ENCODE data around the gene TRIM8. TPM values are rescaled to one million over a fixed set of nuclear protein-coding genes. Genes with fewer than 3 reads are reported as not detected.

Gene TRIM8
- total RNA-seq, 1 experiment from 2014 or later = 73.0 TPM

DNA sequence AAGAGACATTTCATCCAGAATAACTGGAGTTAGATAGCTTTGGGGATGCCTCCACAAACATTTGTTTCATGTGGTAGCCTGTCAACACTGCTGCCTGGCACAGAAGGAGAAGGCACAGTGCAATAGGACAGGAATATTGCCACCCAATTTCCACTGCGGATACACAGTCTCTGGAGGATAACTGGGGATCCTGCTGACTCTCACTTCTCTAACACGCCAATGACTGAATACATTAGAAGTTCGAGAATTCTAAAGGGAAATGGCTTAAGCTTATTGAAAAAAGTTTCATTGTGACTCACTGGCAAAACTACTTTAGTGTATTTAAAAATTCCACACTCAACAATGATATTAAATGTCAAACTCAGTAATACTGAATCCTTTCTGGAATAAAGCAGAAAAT lies 57.0 kb downstream of the TRIM8 start:
- CTCF ChIA-PET = no interaction called here
- no TSS peak for BruUV-seq (replicated peaks)

DNA sequence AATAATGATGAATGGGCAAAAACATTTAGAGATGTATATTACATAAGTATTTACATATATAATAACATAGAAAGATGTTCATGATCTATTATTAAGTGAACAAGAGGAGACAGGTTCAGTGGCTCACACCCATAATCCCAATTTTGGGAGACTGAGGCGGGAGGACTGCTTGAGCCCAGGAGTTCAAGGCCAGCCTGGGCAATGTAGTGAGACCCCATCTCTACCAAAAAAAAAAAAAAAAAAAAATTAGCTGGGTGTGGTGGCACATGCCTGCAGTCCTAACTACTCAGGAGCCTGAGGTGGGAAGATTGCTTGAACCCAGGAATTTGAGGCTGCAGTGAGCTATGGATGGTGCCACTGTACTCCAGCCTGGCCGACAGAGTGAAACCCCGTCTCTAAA lies 57.5 kb downstream of the TRIM8 start:
- CTCF ChIA-PET = no interaction called here

More for the DNA sequence above, 57.0 kb downstream of the TRIM8 start:
- POLR2A ChIA-PET (ENCODE audit: unreplicated experiment) = no interaction called here
- DNase-seq = no peak
- H3K36me3 ChIP-seq (ENCODE audit: low read depth) = no peaks in the 10 kb centered on the region
- no peaks in the 10 kb centered on the region for H3K9me2 ChIP-seq (ENCODE audit: insufficient read depth)
- H3K4me1 ChIP-seq (replicated peaks; ENCODE audit: insufficient read depth) = no peaks in the 10 kb centered on the region
- H3K27me3 ChIP-seq (ENCODE audit: insufficient read depth, low read depth) = no peaks in the 10 kb centered on the region
- intact Hi-C loops (cut with micrococcal nuclease; ENCODE audit: unreplicated experiment) = no loop called here
- H4K20me1 ChIP-seq (ENCODE audit: insufficient read depth) = no peaks in the 10 kb centered on the region
- H3K79me2 ChIP-seq (ENCODE audit: low read depth) = no peaks in the 10 kb centered on the region
- no peaks in the 10 kb centered on the region for H3F3A ChIP-seq (ENCODE audit: insufficient read depth, low read depth)
- no peaks in the 10 kb centered on the region for H3K9me3 ChIP-seq (ENCODE audit: insufficient read depth, low read depth)
- no peak overlapping the region for H3K4me2 ChIP-seq
- no peak overlapping the region for H3K4me3 ChIP-seq
- TF ChIP-seq, protein P1, sequence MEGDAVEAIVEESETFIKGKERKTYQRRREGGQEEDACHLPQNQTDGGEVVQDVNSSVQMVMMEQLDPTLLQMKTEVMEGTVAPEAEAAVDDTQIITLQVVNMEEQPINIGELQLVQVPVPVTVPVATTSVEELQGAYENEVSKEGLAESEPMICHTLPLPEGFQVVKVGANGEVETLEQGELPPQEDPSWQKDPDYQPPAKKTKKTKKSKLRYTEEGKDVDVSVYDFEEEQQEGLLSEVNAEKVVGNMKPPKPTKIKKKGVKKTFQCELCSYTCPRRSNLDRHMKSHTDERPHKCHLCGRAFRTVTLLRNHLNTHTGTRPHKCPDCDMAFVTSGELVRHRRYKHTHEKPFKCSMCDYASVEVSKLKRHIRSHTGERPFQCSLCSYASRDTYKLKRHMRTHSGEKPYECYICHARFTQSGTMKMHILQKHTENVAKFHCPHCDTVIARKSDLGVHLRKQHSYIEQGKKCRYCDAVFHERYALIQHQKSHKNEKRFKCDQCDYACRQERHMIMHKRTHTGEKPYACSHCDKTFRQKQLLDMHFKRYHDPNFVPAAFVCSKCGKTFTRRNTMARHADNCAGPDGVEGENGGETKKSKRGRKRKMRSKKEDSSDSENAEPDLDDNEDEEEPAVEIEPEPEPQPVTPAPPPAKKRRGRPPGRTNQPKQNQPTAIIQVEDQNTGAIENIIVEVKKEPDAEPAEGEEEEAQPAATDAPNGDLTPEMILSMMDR (conservative IDR thresholded peaks at IDR 0.05) = no peak
- no peak for TF ChIP-seq EZH2 (IDR thresholded peaks at IDR 0.05; ENCODE audit: low read depth)
- no peak overlapping the region for H3K27ac ChIP-seq
- H2AFZ ChIP-seq = no peak overlapping the region

DNA sequence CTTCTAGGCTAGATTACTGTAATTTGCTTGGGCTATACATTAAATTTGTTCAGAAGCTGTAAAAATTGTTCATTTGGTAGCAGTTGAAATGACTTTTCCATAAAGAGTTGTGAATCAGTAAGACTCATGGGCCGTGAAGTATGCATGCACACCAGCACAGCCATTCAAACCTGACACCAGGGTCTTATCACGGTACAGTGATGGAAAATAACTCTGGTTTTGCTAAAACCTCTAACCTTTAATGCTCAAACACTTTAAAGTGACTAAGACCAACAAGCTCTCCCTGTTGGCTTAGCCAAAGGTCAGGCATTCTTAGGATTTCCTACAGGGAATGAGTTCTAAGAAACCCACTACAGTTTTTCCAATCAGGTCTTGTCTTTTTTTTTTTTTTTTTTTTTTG lies 58.5 kb downstream of the TRIM8 start:
- Histone ChIP-seq H3K4me3 (no peak overlapping the region), H3K36me3 (ENCODE audit: low read depth) (no peaks in the 10 kb centered on the region), H3K79me2 (ENCODE audit: low read depth) (no peaks in the 10 kb centered on the region), H3K9me3 (ENCODE audit: insufficient read depth, low read depth) (no peaks in the 10 kb centered on the region), H2AFZ (no peak overlapping the region), H3F3A (ENCODE audit: insufficient read depth, low read depth) (no peaks in the 10 kb centered on the region), H3K27me3 (ENCODE audit: insufficient read depth, low read depth) (no peaks in the 10 kb centered on the region), H3K4me1 (replicated peaks; ENCODE audit: insufficient read depth) (no peaks in the 10 kb centered on the region), H3K4me2 (no peak overlapping the region), H3K9me2 (ENCODE audit: insufficient read depth) (no peaks in the 10 kb centered on the region), H4K20me1 (ENCODE audit: insufficient read depth) (no peaks in the 10 kb centered on the region), H3K27ac (no peak overlapping the region)
- ChIA-PET CTCF (no interaction called here), POLR2A (ENCODE audit: unreplicated experiment) (interaction anchor here (0.6 kb wide), 1 partner anchor 252 kb away, joined by 5 read pairs; no protein-coding TSS in a partner anchor)
- no TSS peak for BruUV-seq (replicated peaks)
- intact Hi-C loops (cut with micrococcal nuclease; ENCODE audit: unreplicated experiment) = no loop called here
- TF ChIP-seq, protein P1 (conservative IDR thresholded peaks at IDR 0.05) = no peak
- no peak for TF ChIP-seq EZH2 (IDR thresholded peaks at IDR 0.05; ENCODE audit: low read depth)
- DNase-seq = no peak

More for the DNA sequence above, 57.5 kb downstream of the TRIM8 start:
- DNase-seq = no peak
- TF ChIP-seq, protein P1 (conservative IDR thresholded peaks at IDR 0.05) = no peak
- no peak for TF ChIP-seq EZH2 (IDR thresholded peaks at IDR 0.05; ENCODE audit: low read depth)
- no TSS peak for BruUV-seq (replicated peaks)
- no peaks in the 10 kb centered on the region for H3K79me2 ChIP-seq (ENCODE audit: low read depth)
- no peak overlapping the region for H3K4me2 ChIP-seq
- no peaks in the 10 kb centered on the region for H3K9me2 ChIP-seq (ENCODE audit: insufficient read depth)
- POLR2A ChIA-PET (ENCODE audit: unreplicated experiment) = no interaction called here
- no peaks in the 10 kb centered on the region for H3K27me3 ChIP-seq (ENCODE audit: insufficient read depth, low read depth)
- no peaks in the 10 kb centered on the region for H3K9me3 ChIP-seq (ENCODE audit: insufficient read depth, low read depth)
- H2AFZ ChIP-seq = no peak overlapping the region
- H3F3A ChIP-seq (ENCODE audit: insufficient read depth, low read depth) = no peaks in the 10 kb centered on the region
- intact Hi-C loops (cut with micrococcal nuclease; ENCODE audit: unreplicated experiment) = no loop called here
- no peak overlapping the region for H3K4me3 ChIP-seq
- no peaks in the 10 kb centered on the region for H3K4me1 ChIP-seq (replicated peaks; ENCODE audit: insufficient read depth)
- H4K20me1 ChIP-seq (ENCODE audit: insufficient read depth) = no peaks in the 10 kb centered on the region
- H3K36me3 ChIP-seq (ENCODE audit: low read depth) = no peaks in the 10 kb centered on the region
- no peak overlapping the region for H3K27ac ChIP-seq
